ENCODE results near the gene INPP5A.
"Not testable (repeated sequence)": the region's sequence is repeated elsewhere in the genome, so short reads cannot be mapped to it uniquely, and the experiment has no call there.

INPP5A gene

DNA sequence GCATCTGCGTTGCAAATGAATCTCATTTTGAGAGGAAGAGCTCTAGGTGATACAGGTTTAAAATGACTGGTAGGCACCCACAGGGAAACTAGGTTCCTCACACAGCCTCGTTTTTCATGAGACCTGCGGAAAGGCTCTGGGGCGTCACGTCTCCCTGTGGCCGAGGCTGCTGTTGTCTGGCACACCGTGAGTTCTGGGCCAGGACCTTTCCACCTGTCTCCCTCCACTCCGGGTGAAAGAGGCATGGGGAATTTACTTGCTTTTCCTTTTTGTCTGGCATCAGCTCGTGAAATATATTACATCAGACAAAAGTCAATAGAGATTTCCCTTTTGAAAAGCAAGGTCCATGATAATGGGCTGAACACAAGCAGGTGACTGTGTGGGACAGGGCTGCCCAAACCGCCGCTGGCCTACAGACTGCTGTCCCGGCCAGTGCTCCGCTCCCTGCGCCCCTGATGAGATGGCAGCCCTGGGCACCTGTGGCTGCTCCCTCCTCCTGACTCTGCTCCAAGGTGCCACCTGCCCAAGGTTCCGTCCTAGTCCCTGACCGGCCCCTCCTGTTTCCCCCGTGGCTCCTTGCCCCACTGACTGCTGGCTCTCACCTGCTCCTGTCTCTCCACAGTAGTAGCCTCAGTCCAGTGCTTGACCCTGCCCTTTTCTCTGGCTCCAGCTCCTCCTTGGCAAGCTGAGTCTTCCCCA lies 138.8 kb downstream of the INPP5A start:
- no peak for DNase-seq (ENCODE audit: low read depth)

DNA sequence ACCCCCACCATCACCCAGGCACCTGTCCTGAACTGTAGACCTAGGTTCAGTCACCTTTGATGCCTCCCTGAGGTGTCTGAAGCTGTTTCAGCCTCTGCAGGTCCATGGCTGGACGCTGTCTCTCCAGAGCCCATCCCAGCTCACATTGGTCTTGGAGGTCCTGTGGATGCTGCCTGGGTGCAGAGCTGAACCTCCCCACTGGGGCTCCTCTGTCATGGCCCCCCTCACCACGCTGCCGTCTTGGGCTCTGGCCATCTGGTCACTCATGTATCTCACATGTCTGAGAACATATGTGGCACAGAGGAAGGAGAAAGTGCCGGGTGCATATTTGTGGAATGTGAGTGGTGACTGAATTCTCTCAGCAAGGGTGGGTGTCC lies 139.5 kb downstream of the INPP5A start:
- no peak for DNase-seq (ENCODE audit: low read depth)

DNA sequence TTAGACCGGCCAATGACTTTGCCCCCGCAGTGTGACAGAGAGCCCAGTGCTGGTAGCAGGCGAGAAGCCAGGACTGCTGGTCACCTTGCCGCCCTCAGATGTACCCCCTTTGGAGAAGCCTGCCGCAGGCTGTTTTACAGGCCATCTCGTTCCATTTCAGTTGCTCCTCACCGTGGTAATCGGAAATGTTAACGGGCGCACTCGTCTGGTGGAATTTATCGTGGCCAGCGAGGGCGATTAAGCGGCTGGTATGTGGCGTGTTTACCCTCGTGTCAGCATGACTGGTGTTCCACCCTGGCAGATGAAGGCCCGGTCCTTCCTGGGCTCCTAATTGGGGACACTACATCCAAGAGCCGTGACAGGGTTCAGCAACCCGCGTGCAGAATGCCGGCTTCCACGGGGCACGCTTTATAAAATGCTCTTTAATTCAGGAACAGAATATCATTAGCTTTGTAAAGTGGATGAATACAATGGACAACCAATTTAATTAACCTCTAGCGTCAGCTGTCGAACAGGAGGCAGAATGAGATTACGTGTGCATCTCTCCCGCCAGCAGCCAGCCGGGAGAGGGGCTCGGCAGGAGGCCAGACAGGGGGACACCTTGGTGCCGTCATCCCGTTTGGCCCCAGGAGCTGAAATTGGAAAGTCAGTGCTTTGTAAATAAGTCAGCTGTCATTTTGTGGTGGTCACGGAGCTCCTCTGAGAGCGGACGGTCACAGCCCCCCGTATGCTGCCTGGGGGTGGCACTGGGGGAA lies 140.1 kb downstream of the INPP5A start:
- no peak for DNase-seq (ENCODE audit: low read depth)

DNA sequence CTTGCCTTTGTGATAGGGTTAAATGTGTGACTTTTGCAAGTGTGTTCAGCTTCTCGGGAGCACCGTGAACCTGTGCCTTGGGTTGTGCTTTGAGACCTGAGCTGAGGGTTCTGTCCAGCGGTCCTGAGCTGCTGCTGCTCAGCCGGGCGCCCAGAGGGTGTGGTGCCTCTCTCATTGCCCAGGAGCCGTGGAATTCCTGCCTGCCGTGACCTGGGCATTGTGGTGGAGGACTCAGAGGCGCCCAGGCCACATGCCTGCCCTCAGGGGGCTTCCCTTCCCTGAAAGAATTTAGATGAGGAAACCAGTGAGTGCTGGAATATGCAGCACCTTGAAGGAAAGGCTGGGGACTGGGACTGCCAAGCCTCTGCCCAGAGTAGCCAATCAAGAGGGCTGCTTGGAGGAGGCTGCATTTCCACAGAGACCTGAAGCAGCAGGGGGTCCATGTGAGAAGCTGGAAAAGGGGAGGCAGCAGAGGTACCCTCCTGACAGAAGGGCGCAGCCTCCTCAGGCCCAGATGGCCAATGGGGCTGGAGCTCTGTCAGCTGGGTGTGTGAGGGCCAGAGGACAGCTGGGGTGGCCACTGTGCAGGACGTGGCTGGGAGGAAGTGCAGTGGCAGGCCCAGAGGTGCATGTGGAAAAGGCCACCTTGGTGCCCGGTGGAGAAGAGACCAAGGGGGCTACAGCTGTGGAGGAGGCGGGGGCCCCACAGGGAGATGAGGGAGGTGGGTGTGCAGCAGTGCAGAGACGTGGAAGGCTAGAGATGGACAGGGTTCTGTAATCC lies 141.0 kb downstream of the INPP5A start:
- no peak for DNase-seq (ENCODE audit: low read depth)

DNA sequence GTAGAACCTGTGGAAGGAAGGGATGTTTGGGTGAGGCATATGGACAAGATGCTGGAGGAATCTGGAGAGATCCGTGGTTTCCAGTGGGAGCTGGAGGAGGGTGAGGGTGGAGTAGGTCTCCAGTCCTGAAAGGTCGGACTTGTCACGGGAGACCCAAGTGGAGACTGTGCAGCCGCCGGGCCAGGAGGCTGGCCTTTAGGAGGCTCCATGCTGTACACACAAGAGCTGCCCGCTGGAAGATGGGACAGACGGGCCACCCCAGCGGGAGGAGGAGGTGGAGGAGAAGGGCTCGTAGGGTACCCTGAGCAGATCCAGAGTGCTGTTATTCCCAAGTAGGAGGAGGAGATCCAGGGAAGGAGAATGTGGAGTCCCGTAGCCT lies 141.6 kb downstream of the INPP5A start:
- DNase-seq (ENCODE audit: low read depth), result no peak

DNA sequence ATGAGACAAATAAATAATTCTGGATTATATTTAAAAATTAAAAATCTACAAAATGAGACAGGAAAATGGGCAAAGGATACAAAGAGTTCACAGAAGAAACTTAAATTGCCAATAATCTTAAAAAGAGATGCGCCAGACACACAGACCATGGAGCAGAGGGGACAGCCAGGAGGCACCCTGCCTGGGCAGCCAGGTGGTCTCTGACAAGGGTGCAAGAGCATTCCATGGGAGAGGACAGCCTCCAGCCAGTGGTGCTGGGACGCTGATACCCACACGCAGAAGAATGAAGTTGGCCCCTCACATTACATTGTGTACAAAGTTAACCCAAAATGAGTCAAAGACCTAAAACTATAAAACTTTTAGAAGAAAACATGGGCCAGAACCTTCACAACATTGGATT lies 142.1 kb downstream of the INPP5A start:
- DNase-seq (ENCODE audit: low read depth), result no peak

DNA sequence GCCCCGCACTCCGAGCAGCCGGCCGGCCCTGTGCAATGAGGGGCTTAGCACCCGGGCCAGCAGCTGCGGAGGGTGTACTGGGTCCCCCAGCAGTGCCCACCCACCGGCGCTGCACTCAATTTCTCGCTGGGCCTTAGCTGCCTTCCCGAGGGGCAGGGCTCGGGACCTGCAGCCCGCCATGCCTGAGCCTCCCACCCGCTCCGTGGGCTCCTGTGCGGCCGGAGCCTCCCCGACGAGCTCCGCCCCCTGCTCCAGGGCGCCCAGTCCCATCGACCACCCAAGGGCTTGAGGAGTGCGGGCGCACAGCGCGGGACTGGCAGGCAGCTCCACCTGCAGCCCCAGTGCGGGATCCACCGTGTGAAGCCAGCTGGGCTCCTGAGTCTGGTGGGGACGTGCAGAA lies 143.2 kb downstream of the INPP5A start:
- not testable (repeated sequence) for DNase-seq (ENCODE audit: low read depth)

DNA sequence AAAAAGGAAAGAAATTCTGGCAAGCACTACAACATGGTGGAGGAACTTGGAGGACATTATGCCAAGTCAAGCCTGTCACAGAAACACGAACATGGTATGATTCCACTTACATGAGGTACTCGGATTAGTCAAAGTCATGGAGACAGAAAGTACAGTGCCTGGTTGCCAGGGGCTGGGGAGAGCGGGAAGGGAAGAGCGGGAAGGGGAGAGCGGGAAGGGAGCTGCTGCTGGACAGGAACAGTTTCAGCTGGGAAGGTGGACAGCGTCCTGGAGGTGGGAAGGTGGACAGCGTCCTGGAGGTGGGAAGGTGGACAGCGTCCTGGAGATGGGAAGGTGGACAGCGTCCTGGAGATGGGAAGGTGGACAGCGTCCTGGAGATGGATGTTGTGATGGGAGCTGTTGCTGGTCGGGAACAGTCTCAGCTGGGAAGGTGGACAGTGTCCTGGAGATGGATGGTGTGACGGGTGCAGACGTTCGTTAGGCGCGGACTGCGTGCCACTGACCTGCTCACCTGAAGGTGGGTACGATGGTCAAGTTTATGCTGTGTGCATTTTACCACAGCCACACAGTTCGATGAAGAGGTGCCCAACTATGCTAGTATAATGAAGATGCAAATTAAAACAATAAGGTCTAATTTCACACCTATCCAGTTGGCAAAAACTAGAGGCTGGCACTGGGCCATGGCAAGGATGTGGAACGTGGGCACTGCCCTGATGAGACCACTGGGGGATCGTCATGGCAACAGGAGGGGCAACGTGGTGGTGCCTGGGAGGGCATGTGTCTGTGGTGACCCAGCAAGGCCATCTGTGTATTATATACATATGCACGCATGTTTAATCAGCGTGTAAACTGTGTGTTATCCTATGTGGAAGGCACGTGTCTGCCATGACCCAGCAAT lies 144.5 kb downstream of the INPP5A start:
- no peak for DNase-seq (ENCODE audit: low read depth)

DNA sequence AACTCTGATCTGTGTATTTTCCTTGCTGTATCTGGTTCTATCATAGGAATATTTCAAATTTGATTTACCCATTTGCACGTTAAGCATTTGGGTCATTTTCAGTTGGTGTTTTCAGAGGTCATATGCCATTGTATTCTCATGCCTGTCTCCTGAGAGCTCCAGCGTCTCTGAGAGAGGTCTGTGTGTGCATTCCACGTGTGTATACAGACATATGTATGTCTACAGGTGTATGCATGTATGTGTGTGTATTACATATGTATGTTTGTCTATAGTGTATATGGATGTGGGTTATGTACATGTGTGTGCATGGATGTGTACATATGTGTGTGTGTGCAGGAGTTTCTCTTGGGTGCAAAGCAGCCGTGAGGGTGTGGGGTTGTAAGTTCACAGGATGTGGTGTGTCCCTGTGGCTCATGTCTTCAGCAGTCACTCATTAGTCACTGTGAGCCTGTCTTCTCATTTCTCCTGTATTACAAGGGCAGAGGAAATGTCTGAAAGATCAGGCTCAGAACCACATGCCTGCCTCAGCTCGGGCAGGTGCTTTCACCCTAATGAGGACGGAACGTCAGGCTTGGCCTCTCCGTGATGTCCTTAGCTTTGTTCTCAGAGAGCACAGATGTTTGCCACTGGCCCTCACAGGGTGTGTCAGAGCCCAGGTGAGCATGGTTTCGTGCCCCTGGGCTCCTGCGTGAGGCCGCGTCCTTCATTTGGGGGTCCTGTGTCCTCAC lies 146.7 kb downstream of the INPP5A start:
- no peak for DNase-seq (ENCODE audit: low read depth)

DNA sequence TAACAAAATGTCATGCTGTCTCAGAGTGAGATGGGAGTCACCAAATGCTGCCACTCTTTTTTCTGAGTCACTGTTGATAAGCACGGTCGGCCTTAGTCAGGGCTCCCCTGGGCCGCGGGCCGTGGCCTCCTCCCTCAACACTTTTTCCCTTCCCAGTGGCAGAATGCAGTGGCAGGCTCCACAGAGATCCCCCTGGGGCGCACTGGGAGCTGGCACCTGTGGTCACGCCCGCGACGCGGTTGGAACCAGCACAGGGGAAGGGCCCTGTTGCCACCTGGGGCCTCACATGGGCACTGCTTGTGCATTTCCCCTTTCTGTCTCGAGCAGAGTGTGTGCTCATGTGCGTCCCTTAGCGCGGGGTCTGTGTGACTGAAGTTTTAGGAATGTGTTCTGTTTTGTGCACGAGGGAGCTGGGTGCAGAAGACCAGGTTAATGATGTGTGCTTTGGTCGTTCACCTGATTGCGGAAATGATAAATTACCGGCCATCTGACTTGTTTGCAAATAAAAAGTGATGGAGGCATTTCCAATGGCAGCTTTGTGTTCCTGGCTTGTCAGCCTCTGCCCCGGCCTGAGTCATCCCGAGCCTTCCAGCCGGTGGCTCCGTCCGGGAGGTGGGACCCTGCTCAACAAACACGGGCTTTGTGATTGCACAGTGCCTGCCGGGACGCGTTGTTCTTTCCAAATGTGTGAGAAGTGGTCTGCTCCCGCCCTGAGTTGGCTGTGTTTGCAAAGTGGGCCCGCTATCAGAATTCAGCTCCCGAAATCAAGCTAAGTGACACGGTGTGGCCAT lies 147.7 kb downstream of the INPP5A start:
- no peak for DNase-seq (ENCODE audit: low read depth)

DNA sequence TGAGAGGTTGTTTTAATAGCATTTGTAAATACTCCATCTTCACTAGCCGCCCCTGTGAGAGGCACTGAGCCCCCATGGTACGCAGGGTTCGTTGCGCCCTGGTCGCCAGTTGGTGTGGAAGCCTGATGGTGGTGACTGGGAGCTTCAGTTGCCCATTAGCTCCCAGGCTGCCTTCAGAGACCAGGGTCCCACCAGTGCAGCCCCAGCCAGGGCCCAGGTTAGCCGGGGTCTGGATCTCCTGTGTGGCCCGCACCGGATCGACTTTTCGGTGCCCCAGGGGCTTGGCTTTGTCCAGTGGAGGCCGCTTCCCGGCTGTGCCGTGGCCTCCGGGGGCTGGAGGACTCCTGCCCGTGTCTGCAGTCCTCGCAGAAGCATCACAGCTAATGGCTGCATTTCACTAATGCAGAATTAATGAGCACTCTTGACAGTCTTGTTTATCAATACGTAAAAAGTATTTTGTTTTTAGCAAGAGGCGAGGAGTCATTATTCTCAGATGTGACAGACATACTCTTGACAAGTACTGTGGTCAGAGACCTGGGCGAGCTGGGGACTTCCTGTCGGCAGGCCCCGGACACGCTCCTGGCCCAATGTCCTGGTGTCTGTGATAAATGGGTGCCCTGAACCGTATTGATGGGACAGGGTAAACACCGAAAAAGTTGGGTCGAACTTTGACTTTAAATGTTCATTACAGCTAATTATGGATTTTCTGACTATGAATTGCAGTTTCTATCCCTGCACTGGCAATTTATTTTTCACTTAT lies 148.5 kb downstream of the INPP5A start:
- DNase-seq (ENCODE audit: low read depth), result no peak

DNA sequence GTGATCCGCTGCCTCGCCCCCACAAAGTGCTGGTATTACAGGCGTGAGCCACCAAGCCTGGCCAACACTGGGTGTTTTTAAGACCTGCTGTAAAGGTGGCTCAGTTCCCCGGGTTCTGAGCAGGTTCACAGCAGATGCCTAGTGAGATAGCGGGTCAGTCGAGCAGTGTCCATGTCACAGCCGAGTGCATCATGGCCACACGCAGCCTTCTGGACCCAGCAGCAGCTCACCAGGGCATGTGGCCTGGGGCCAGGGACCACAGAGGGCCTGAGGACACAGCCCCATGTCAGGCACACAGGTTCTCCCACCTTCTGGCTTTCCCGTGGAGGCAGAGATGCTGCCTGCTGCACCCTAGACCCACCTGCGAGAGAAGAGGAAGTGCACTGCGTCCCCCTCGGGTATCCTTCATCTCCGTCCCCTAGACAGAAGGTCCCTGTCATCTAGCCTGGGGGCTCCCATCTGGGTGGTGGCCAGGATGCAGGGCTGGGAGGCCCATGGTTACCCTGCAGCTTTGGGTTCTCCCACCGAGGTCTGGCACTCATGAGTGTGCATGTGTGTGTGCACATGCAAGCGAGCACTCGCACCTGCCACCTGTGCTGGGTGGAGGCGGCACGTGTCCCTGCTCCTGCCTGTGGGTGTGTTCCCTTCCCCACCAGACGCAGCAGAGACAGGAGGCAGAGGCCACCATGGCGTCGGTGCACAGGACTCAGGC lies 149.8 kb downstream of the INPP5A start:
- no peak for DNase-seq (ENCODE audit: low read depth)

DNA sequence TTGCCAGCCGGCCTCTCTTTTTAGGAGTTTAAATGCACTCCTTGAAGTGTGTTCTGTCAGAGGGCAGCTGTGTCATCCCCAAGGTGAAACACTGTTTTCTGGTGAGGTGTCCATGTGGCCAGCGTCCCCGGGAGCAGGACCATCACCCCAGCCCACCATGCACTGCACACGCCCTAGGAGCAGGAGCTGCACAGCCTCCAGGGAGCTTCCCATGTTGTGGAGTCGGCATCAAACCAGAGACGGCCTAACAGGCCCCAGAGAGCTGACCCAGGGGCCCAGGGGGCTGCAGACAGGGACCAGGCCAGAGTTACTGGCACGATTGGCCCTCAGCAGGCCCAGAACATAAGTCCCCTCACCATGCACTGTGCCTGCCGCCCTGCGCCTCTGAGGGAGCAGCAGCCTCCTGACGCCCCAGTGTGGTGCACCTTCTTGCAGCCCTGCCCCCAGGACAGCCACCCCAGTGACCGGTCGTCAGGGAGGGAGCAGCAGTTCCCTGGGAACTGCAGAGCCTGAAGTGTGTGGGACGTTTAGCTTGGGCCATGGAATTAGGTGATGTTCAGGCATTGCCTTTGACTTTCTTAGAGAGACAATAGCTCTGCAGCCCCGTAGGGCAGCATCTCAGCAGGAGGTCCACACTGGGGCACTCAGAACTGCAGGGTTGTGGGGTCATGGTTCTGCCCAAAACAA lies 150.4 kb downstream of the INPP5A start:
- no peak for DNase-seq (ENCODE audit: low read depth)

DNA sequence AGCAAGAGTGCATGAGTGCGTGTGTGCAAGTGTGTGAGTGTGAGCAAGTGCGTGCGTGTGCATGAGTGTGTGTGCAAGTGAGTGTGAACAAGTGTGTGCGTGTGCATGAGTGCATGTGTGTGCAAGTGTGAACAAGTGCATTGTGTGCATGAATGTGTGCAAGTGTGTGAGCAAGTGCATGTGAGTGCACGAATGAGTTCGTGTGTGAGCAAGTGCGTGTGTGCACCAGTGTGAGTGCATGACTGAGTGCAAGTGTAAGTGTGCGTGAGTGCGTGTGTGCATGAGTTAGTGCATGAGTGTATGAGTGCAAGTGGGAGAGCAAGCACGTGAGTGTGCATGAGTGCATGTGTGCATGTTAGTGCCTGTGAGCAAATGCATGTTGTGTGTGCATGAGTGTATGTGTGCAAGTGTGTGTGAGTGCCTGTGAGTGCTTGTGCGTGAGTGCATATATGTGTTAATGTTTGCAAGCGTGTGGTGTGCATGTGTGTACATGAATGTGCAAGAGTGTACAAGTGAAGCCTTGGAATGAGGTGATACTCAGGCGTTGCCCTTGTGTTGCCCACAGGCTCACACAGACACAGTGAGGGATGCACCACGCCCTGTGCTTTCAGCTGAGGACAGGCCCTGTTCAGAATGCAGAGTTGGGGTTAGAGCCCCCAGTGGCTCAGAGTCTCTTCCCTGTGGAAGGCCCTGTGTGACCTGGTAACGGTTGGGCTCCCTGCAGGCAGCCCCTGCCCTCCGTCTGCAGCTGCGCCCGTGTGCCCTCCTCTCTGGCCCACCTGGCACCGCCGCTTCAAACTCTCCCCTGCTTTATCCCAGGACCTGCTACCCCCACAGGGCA lies 151.2 kb downstream of the INPP5A start:
- DNase-seq (ENCODE audit: low read depth), result no peak

DNA sequence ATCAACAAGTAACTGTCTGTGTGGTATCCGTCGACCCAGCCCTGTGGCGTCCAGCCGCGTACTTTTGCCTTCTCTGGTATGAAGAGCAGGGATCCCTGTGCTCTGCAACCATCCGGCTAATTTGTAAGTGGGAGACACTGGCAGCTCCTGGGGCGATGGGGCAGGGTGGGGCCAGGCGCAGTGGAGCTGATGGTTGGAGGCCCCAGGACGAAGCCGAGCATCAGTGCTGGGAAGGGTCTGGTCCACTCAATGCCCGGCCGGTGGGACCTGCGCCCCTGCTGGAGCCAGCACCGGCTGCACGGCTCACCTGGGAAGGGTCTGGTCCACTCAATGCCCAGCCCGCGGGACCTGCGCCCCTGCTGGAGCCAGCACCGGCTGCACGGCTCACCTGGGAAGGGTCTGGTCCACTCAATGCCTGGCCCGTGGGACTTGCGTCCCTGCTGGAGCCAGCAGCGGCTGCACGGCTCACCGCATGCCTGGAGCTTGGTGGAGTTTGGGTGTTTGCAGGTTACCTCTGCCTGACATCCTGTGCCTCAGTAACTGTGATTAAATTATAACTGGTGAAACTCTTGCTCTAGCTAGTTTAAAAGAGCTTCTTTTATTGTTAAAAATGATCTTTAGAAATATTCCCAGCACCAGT lies 152.3 kb downstream of the INPP5A start:
- no peak for DNase-seq (ENCODE audit: low read depth)

DNA sequence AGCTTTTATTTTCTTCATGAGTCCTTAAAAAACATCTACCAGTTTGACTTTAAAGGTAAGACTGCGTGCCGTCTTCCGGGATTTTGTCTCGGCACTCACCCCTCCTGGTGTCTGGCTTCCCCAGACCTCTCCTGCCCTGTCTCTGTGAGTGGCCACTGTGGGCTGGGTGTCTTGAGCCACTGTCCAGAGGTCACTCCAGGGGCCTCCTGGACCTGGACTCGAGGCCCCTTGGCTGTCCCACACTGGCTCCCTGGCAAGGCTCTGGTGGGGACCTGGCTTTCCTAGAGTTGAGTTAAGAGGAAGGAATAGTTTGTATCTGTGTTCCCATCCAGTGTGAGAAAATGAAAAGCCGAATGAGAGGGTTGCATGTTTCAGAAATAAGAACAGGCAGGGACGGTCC lies 152.8 kb downstream of the INPP5A start:
- DNase-seq (ENCODE audit: low read depth), result no peak
